WTC11 (cell line): ENCODE measurements around the gene NFIA. TPM values are rescaled to one million over a fixed set of nuclear protein-coding genes. Genes with fewer than 3 reads are reported as not detected.

Experiments used
- ATAC-seq: fragments of 200-7000 bp; cut with Tn5 transposase; 2 replicates; pipeline ENCODE4 v1.10.0; 2021; ENCODE audit warnings: mild to moderate bottlenecking, moderate library complexity
- CTCF ChIA-PET: fragments of 300-600 bp; sonication (Branson Sonifier 250); formaldehyde crosslinking; loops from one replicate; lab custom pipeline; 2021; ENCODE audit warnings: antibody characterized with exemption; lab: Charles Lee
- POLR2A ChIA-PET: fragments of 350-600 bp; sonication (Branson Sonifier 250); formaldehyde crosslinking; loops from one replicate; lab custom pipeline; 2021; ENCODE audit warnings: antibody characterized with exemption; lab: Charles Lee
- DNase-seq: peaks from one replicate; pipeline ENCODE4 v3.0.0; 2021; ENCODE audit warnings: low spot score
- H3K27ac Mint-ChIP-seq: 2 replicates; pipeline ENCODE4 v1.8.0; 2021; ENCODE audit warnings: mixed read lengths
- H3K27me3 Mint-ChIP-seq: 2 replicates; pipeline ENCODE4 v1.8.0; 2021; ENCODE audit warnings: low read depth, mild to moderate bottlenecking, moderate library complexity, mixed read lengths
- H3K36me3 Mint-ChIP-seq: 2 replicates; pipeline ENCODE4 v1.8.0; 2021; ENCODE audit warnings: mixed read lengths
- H3K4me1 Mint-ChIP-seq: 2 replicates; pipeline ENCODE4 v1.8.0; 2022; ENCODE audit warnings: mixed read lengths
- H3K4me3 Mint-ChIP-seq: 2 replicates; pipeline ENCODE4 v1.8.0; 2021; ENCODE audit warnings: mild to moderate bottlenecking, moderate library complexity, mixed read lengths
- H3K9me3 Mint-ChIP-seq: 2 replicates; pipeline ENCODE4 v1.8.0; 2021; ENCODE audit warnings: mixed read lengths
- ATF2 ChIP-seq: sonication (generic); formaldehyde crosslinking; IDR thresholded peaks from 2 replicates; pipeline ENCODE4 v1.8.1; 2022; ENCODE audit warnings: low read depth, missing genetic modification reagents, borderline replicate concordance
- CBFB ChIP-seq: sonication (generic); formaldehyde crosslinking; IDR thresholded peaks from 2 replicates; pipeline ENCODE4 v1.8.1; 2022; ENCODE audit warnings: mild to moderate bottlenecking, low read depth, missing genetic modification reagents
- CDX4 ChIP-seq: fragments of 250-450 bp; sonication (Bioruptor Pico); IDR thresholded peaks from 2 replicates; pipeline ENCODE4 v1.9.0; 2021; ENCODE audit warnings: moderate library complexity, mild to moderate bottlenecking, inconsistent platforms, borderline replicate concordance
- CREB1 ChIP-seq: sonication (generic); formaldehyde crosslinking; IDR thresholded peaks from 2 replicates; pipeline ENCODE4 v1.8.0; 2023; ENCODE audit warnings: mild to moderate bottlenecking, missing genetic modification reagents
- E2F4 ChIP-seq: sonication (generic); formaldehyde crosslinking; IDR thresholded peaks from 2 replicates; pipeline ENCODE4 v1.8.1; 2022; ENCODE audit warnings: low read depth, mild to moderate bottlenecking, moderate library complexity, missing genetic modification reagents, borderline replicate concordance
- FOXP1 ChIP-seq: sonication (generic); formaldehyde crosslinking; IDR thresholded peaks from 2 replicates; pipeline ENCODE4 v1.8.0; 2022; ENCODE audit warnings: missing genetic modification reagents, mild to moderate bottlenecking, moderate library complexity, borderline replicate concordance
- FOXP4 ChIP-seq: sonication (generic); formaldehyde crosslinking; IDR thresholded peaks from 2 replicates; pipeline ENCODE4 v1.8.0; 2022; ENCODE audit warnings: mild to moderate bottlenecking, missing genetic modification reagents
- GTF2I ChIP-seq: fragments of 250-450 bp; sonication (Bioruptor Pico); conservative IDR thresholded peaks from 2 replicates; pipeline ENCODE4 v1.4.0; 2021; ENCODE audit warnings: mild to moderate bottlenecking
- HMGA2 ChIP-seq: fragments of 250-450 bp; sonication (Bioruptor Pico); IDR thresholded peaks from 2 replicates; pipeline ENCODE4 v1.4.0; 2021; ENCODE audit warnings: mild to moderate bottlenecking, moderate library complexity
- MAX ChIP-seq: sonication (generic); formaldehyde crosslinking; IDR thresholded peaks from 2 replicates; pipeline ENCODE4 v1.8.0; 2022; ENCODE audit warnings: mild to moderate bottlenecking, missing genetic modification reagents
- MLX ChIP-seq: sonication (generic); formaldehyde crosslinking; IDR thresholded peaks from 2 replicates; pipeline ENCODE4 v1.8.1; 2023; ENCODE audit warnings: mild to moderate bottlenecking, missing genetic modification reagents, moderate library complexity
- MYBL2 ChIP-seq: sonication (generic); formaldehyde crosslinking; IDR thresholded peaks from 2 replicates; pipeline ENCODE4 v1.8.1; 2023; ENCODE audit warnings: mild to moderate bottlenecking, moderate library complexity, missing genetic modification reagents
- NFE2L1 ChIP-seq: sonication (generic); formaldehyde crosslinking; IDR thresholded peaks from 2 replicates; pipeline ENCODE4 v1.8.1; 2023; ENCODE audit warnings: missing genetic modification reagents
- NR2C2 ChIP-seq: sonication (generic); formaldehyde crosslinking; IDR thresholded peaks from 2 replicates; pipeline ENCODE4 v1.8.0; 2022; ENCODE audit warnings: mild to moderate bottlenecking, missing genetic modification reagents
- NR3C1 ChIP-seq: sonication (generic); formaldehyde crosslinking; conservative IDR thresholded peaks from 2 replicates; pipeline ENCODE4 v1.8.1; 2023; ENCODE audit warnings: low read depth, mild to moderate bottlenecking, missing genetic modification reagents
- PREB ChIP-seq: sonication (generic); formaldehyde crosslinking; IDR thresholded peaks from 2 replicates; pipeline ENCODE4 v1.8.1; 2022; ENCODE audit warnings: mild to moderate bottlenecking, missing genetic modification reagents, moderate library complexity, borderline replicate concordance
- SMAD4 ChIP-seq: sonication (generic); formaldehyde crosslinking; IDR thresholded peaks from 2 replicates; pipeline ENCODE4 v1.8.0; 2022; ENCODE audit warnings: mild to moderate bottlenecking, missing genetic modification reagents
- SP1 ChIP-seq: sonication (generic); formaldehyde crosslinking; conservative IDR thresholded peaks from 2 replicates; pipeline ENCODE4 v1.8.1; 2022; ENCODE audit warnings: missing genetic modification reagents
- ZNF121 ChIP-seq: sonication (generic); formaldehyde crosslinking; IDR thresholded peaks from 2 replicates; pipeline ENCODE4 v1.8.0; 2023; ENCODE audit warnings: missing genetic modification reagents
- ZNF232 ChIP-seq: sonication (generic); formaldehyde crosslinking; IDR thresholded peaks from 2 replicates; pipeline ENCODE4 v1.8.0; 2022; ENCODE audit warnings: mild to moderate bottlenecking, missing genetic modification reagents
- total RNA-seq: library from RNA; stranded (reverse); gene quantifications from 3 replicates; pipeline ENCODE4 v1.2.3, GENCODE V29; 2021

The NFIA gene
- total RNA-seq, 1 experiment from 2014 or later: 16.7 TPM

- TF ChIP-seq PREB (CRISPR knock-in tag): no peak
- TF ChIP-seq FOXP4: no peak
- TF ChIP-seq FOXP1 (CRISPR knock-in tag): no peak
- TF ChIP-seq MAX (CRISPR knock-in tag): no peak
- TF ChIP-seq ZNF232 (CRISPR knock-in tag): no peak
These were observed 28.2 kb downstream of the NFIA start (continued) for GRCh38 chr1:61110554-61110953.

GRCh38 chr1:61111084-61112004 is 29.0 kb downstream of the NFIA start:
- Mint-ChIP-seq H3K27me3 (no peaks in the 10 kb centered on the region), H3K27ac (peak overlapping the region; percentile 21), H3K4me3 (no peak overlapping the region; the same call in 1 of the 2 replicates), H3K36me3 (peaks cover 23% of the 10 kb centered on the region), H3K4me1 (peaks cover 42% of the 10 kb centered on the region), H3K9me3 (peaks cover 26% of the 10 kb centered on the region)
- no peak for TF ChIP-seq E2F4 (CRISPR knock-in tag)
- TF ChIP-seq SP1 (CRISPR knock-in tag): no peak
- DNase-seq (no peak), ATAC-seq (peak; percentile 53)
- ChIA-PET CTCF (interaction anchor here (0.7 kb wide), 1 partner anchor 61 kb away, joined by 3 read pairs; no protein-coding TSS in a partner anchor), POLR2A (interaction anchor here (1.1 kb wide), 1 partner anchor 11 kb away, joined by 3 read pairs; no protein-coding TSS in a partner anchor)

GRCh38 chr1:61114178-61114870 is 32.0 kb downstream of the NFIA start:
- DNase-seq (no peak), ATAC-seq (no peak)
- H3K36me3 Mint-ChIP-seq: peaks cover 7% of the 10 kb centered on the region; the same call in 1 of the 2 replicates
- no peak overlapping the region for H3K27ac Mint-ChIP-seq
- H3K4me1 Mint-ChIP-seq: peaks cover 39% of the 10 kb centered on the region
- ChIA-PET POLR2A (no interaction called here), CTCF (no interaction called here)
- H3K9me3 Mint-ChIP-seq: peaks cover 7% of the 10 kb centered on the region
- H3K4me3 Mint-ChIP-seq: no peak overlapping the region
- no peaks in the 10 kb centered on the region for H3K27me3 Mint-ChIP-seq
- TF ChIP-seq ZNF121 (CRISPR knock-in tag) (peak; percentile 76; the same call in 1 of the 2 replicates), NR2C2 (CRISPR knock-in tag) (no peak), SMAD4 (CRISPR knock-in tag) (no peak), GTF2I (CRISPR knock-in tag) (peak; percentile 45; the same call in 1 of the 2 replicates)

GRCh38 chr1:61115436-61115835 is 33.1 kb downstream of the NFIA start:
- peaks cover 7% of the 10 kb centered on the region; the same call in 1 of the 2 replicates for H3K36me3 Mint-ChIP-seq
- POLR2A ChIA-PET: no interaction called here
- no peaks in the 10 kb centered on the region for H3K27me3 Mint-ChIP-seq
- CTCF ChIA-PET: interaction anchor here (1.0 kb wide), 1 partner anchor 37 kb away, joined by 3 read pairs; no protein-coding TSS in a partner anchor
- peaks cover 39% of the 10 kb centered on the region for H3K4me1 Mint-ChIP-seq
- ATAC-seq: no peak
- H3K4me3 Mint-ChIP-seq: no peak overlapping the region
- H3K27ac Mint-ChIP-seq: peak overlapping the region; percentile 68; the same call in 1 of the 2 replicates
- DNase-seq: no peak
- peaks cover 7% of the 10 kb centered on the region for H3K9me3 Mint-ChIP-seq
- no peak for TF ChIP-seq ZNF232 (CRISPR knock-in tag)
- TF ChIP-seq CBFB (CRISPR knock-in tag): no peak
- no peak for TF ChIP-seq ATF2 (CRISPR knock-in tag)
- TF ChIP-seq MYBL2 (CRISPR knock-in tag): no peak
- no peak for TF ChIP-seq CREB1 (CRISPR knock-in tag)
- TF ChIP-seq NFE2L1 (CRISPR knock-in tag): no peak
- TF ChIP-seq HMGA2 (CRISPR knock-in tag): no peak
- no peak for TF ChIP-seq MLX
- TF ChIP-seq NR3C1 (CRISPR knock-in tag): no peak
- TF ChIP-seq CDX4: no peak
- TF ChIP-seq SP1 (CRISPR knock-in tag): no peak
